ENCODE results near the gene QRFP.

DNA sequence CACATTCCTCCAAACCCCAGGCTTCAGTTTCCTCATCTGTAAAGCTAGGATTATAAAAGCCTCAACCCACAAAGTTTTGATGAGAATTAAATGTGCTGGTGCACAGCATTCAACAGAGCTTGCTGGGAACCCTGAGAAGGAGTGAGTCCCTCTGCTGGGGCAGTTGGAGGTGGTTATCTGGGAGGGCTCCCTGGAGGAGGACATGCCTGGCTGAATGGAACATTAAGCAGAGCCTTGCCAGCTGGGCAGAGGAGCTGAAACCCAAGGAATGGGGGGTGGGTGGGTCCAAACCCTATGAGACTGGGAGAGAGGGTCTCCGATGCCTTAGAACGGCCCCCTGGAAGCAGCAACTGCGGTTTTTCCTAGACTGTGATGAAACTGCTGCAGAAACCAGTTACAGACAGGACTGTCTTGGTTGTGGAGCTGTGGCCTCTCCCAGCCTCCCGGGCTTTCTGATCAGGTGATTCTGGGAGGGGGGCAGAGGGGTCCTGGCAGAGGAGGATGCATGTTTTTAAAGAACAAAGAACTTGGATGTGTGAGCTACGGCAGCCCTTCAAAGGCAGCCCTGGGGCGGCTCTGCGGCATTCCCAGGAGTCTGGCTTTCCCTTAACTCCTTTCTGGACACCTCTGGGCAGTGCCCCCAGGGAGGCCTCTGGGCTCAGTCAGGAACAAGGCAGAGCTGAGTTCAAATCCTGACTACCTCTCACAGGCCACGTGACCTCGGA lies 21.7 kb upstream of the QRFP start:
- TF ChIP-seq POLR2A (IDR thresholded peaks at IDR 0.05) = no peak
- TF ChIP-seq, protein P1, sequence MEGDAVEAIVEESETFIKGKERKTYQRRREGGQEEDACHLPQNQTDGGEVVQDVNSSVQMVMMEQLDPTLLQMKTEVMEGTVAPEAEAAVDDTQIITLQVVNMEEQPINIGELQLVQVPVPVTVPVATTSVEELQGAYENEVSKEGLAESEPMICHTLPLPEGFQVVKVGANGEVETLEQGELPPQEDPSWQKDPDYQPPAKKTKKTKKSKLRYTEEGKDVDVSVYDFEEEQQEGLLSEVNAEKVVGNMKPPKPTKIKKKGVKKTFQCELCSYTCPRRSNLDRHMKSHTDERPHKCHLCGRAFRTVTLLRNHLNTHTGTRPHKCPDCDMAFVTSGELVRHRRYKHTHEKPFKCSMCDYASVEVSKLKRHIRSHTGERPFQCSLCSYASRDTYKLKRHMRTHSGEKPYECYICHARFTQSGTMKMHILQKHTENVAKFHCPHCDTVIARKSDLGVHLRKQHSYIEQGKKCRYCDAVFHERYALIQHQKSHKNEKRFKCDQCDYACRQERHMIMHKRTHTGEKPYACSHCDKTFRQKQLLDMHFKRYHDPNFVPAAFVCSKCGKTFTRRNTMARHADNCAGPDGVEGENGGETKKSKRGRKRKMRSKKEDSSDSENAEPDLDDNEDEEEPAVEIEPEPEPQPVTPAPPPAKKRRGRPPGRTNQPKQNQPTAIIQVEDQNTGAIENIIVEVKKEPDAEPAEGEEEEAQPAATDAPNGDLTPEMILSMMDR (IDR thresholded peaks at IDR 0.05) = no peak
- TF ChIP-seq POLR2AphosphoS5 (IDR thresholded peaks at IDR 0.05) = no peak

All from gastroesophageal sphincter (tissue), 3 donors.